H1 (cell line): ENCODE results near the gene RPL37. TPM values are rescaled to one million over a fixed set of nuclear protein-coding genes. Genes with fewer than 3 reads are reported as not detected.

Experiments used
- CTCF ChIA-PET: fragments of 300-600 bp; sonication (Branson Sonifier 250); formaldehyde crosslinking; loops from one replicate; lab custom pipeline; 2021; ENCODE audit not compliant: partially characterized antibody; lab: Charles Lee
- POLR2A ChIA-PET: fragments of 300-600 bp; sonication (Branson Sonifier 250); formaldehyde crosslinking; loops from one replicate; lab custom pipeline; 2021; ENCODE audit warnings: inconsistent platforms; ENCODE audit not compliant: partially characterized antibody; lab: Charles Lee
- DNase-seq, 2 experiments: peaks; one replicate each; pipeline versions ENCODE4 v3.0.0 to v3.0.0-alpha.2; 2010 to 2022; ENCODE audit warnings: low spot score in 2 of 2, low read depth in 1 of 2, mixed read lengths in 1 of 2
- FAIRE-seq: peaks from 2 replicates; lab custom pipeline; 2011; peaks lifted over from hg19 to GRCh38; lab: Jason Lieb, UNC
- H2AFZ ChIP-seq: 2 replicates; pipeline ENCODE4 v1.8.1; 2012; ENCODE audit warnings: low read length, inconsistent platforms
- H2AK5ac ChIP-seq: 2 replicates; pipeline ENCODE4 v1.6.1; 2013; ENCODE audit warnings: low read depth, low read length
- H2BK120ac ChIP-seq: replicated peaks from 2 replicates; pipeline ENCODE3; 2013; ENCODE audit warnings: low read depth, low read length, inconsistent platforms
- H2BK12ac ChIP-seq: 2 replicates; pipeline ENCODE4 v1.6.1; 2013; ENCODE audit warnings: low read depth, low read length
- H2BK15ac ChIP-seq: 2 replicates; pipeline ENCODE4 v1.6.1; 2013; ENCODE audit warnings: low read length
- H2BK20ac ChIP-seq: 2 replicates; pipeline ENCODE4 v1.6.1; 2013; ENCODE audit warnings: low read length
- H2BK5ac ChIP-seq: 2 replicates; pipeline ENCODE4 v1.6.1; 2013; ENCODE audit warnings: low read depth, low read length
- H3K14ac ChIP-seq: 2 replicates; pipeline ENCODE4 v1.6.1; 2013; ENCODE audit warnings: inconsistent platforms; ENCODE audit not compliant: insufficient read length
- H3K18ac ChIP-seq: 2 replicates; pipeline ENCODE4 v1.6.1; 2013; ENCODE audit warnings: low read length; ENCODE audit errors: extremely low read depth
- H3K23ac ChIP-seq: 2 replicates; pipeline ENCODE4 v1.6.1; 2013; ENCODE audit warnings: inconsistent platforms; ENCODE audit not compliant: insufficient read length
- H3K23me2 ChIP-seq: 2 replicates; pipeline ENCODE4 v1.6.1; 2013; ENCODE audit warnings: low read depth, low read length
- H3K27ac ChIP-seq: 2 replicates; pipeline ENCODE4 v1.6.1; 2011; ENCODE audit warnings: low read depth, low read length, inconsistent platforms
- H3K27me3 ChIP-seq, 4 experiments: replicated peaks in 1 of 4; 1 replicate in 1 of 4; 2 replicates in 3 of 4; pipeline versions ENCODE4 v1.6.1 to v1.8.1; 2011 to 2013; ENCODE audit warnings: low read length in 3 of 4, mild to moderate bottlenecking in 3 of 4, inconsistent platforms in 2 of 4, mixed read lengths in 2 of 4, moderate library complexity in 1 of 4; ENCODE audit not compliant: control insufficient read depth in 3 of 4, insufficient read depth in 3 of 4; ENCODE audit errors: extremely low read depth in 1 of 4
- H3K36me3 ChIP-seq, 4 experiments: 2 replicates each; pipeline versions ENCODE4 v1.6.1 to v1.8.1; 2011 to 2013; ENCODE audit warnings: mild to moderate bottlenecking in 4 of 4, low read length in 3 of 4, moderate library complexity in 2 of 4, control low read depth in 1 of 4, inconsistent platforms in 1 of 4; ENCODE audit not compliant: insufficient read depth in 4 of 4, control insufficient read depth in 2 of 4
- H3K4ac ChIP-seq: replicated peaks from 2 replicates; pipeline ENCODE3; 2013; ENCODE audit warnings: low read length, low read depth, mixed read lengths, inconsistent platforms; ENCODE audit not compliant: insufficient read length
- H3K4me1 ChIP-seq, 4 experiments: replicated peaks in 1 of 4; 1 replicate in 1 of 4; 2 replicates in 3 of 4; pipeline versions ENCODE4 v1.6.1 to v1.8.1; 2011 to 2013; ENCODE audit warnings: low read length in 3 of 4, inconsistent platforms in 2 of 4, mixed read lengths in 1 of 4; ENCODE audit not compliant: insufficient read depth in 4 of 4, control insufficient read depth in 3 of 4
- H3K4me2 ChIP-seq, 2 experiments: 2 replicates each; pipeline versions ENCODE4 v1.6.1 to v1.8.1; 2011 to 2013; ENCODE audit warnings: low read depth in 2 of 2, low read length in 2 of 2, control low read depth in 1 of 2, inconsistent platforms in 1 of 2, mild to moderate bottlenecking in 1 of 2; ENCODE audit not compliant: insufficient read depth in 1 of 2
- H3K4me3 ChIP-seq, 4 experiments: fragments of 200-600, 300-600 bp in 1 of 4; sonication (generic), shearing (Covaris generic), sonication (Bioruptor Twin) in 1 of 4; 2 replicates each; pipeline versions ENCODE4 v1.5.1 to v1.8.1; 2011 to 2016; ENCODE audit warnings: low read length in 4 of 4, low read depth in 3 of 4, control low read depth in 2 of 4, inconsistent platforms in 2 of 4, mild to moderate bottlenecking in 2 of 4, mixed read lengths in 1 of 4, moderate library complexity in 1 of 4; ENCODE audit not compliant: insufficient read depth in 2 of 4; ENCODE audit errors: extremely low read depth in 1 of 4
- H3K56ac ChIP-seq: replicated peaks from 2 replicates; pipeline ENCODE3; 2013; ENCODE audit warnings: low read depth, mild to moderate bottlenecking, mixed read lengths, low read length, inconsistent platforms; ENCODE audit not compliant: insufficient read length
- H3K79me1 ChIP-seq: 2 replicates; pipeline ENCODE4 v1.6.1; 2013; ENCODE audit warnings: low read depth, low read length, control low read depth
- H3K79me2 ChIP-seq, 2 experiments: 2 replicates each; pipeline versions ENCODE4 v1.6.1 to v1.8.1; 2012 to 2013; ENCODE audit warnings: low read length in 2 of 2, mild to moderate bottlenecking in 2 of 2, inconsistent platforms in 1 of 2; ENCODE audit not compliant: insufficient read depth in 2 of 2, control insufficient read depth in 1 of 2
- H3K9ac ChIP-seq, 4 experiments: replicated peaks in 1 of 4; 1 replicate in 1 of 4; 2 replicates in 3 of 4; pipeline versions ENCODE4 v1.6.1 to v1.8.1; 2011 to 2013; ENCODE audit warnings: low read depth in 3 of 4, low read length in 3 of 4, control low read depth in 2 of 4, mild to moderate bottlenecking in 2 of 4, moderate library complexity in 2 of 4, inconsistent platforms in 1 of 4; ENCODE audit errors: extremely low read depth in 1 of 4
- H3K9me3 ChIP-seq, 2 experiments: 2 replicates each; pipeline versions ENCODE4 v1.6.1 to v1.8.1; 2012 to 2013; ENCODE audit warnings: mild to moderate bottlenecking in 2 of 2, moderate library complexity in 2 of 2, control low read depth in 1 of 2, inconsistent platforms in 1 of 2, low read depth in 1 of 2, low read length in 1 of 2, mixed read lengths in 1 of 2; ENCODE audit not compliant: insufficient read depth in 2 of 2
- H4K20me1 ChIP-seq, 2 experiments: replicated peaks in 1 of 2; 2 replicates each; pipeline versions ENCODE3 to v1.8.1; 2011 to 2013; ENCODE audit warnings: inconsistent platforms in 2 of 2, low read length in 2 of 2, mild to moderate bottlenecking in 1 of 2; ENCODE audit not compliant: insufficient read depth in 2 of 2, control insufficient read depth in 1 of 2
- H4K5ac ChIP-seq: 2 replicates; pipeline ENCODE4 v1.6.1; 2013; ENCODE audit warnings: low read length, low read depth, mixed read lengths, inconsistent platforms; ENCODE audit not compliant: insufficient read length
- H4K8ac ChIP-seq: 2 replicates; pipeline ENCODE4 v1.8.0; 2013; ENCODE audit warnings: mild to moderate bottlenecking, moderate library complexity, low read length, inconsistent platforms; ENCODE audit not compliant: insufficient read depth; ENCODE audit errors: extremely low read depth
- H4K91ac ChIP-seq: replicated peaks from 2 replicates; pipeline ENCODE3; 2013; ENCODE audit warnings: low read length, mixed read lengths, inconsistent platforms; ENCODE audit not compliant: insufficient read length
- WGBS, 2 experiments: shearing (Covaris generic) in 1 of 2; methylation state at CpG; one replicate each; pipeline versions ENCODE4 v1.1.6 to v1.1.7; 2013 to 2015; ENCODE audit warnings: low lambda C conversion rate in 2 of 2, mixed read lengths in 2 of 2, inconsistent platforms in 1 of 2, low coverage in 1 of 2, missing lambda C conversion rate in 1 of 2; ENCODE audit not compliant: insufficient replicate concordance in 2 of 2, insufficient coverage in 1 of 2, insufficient read length in 1 of 2; ENCODE audit errors: extremely low coverage in 1 of 2, missing lambda C conversion rate in 1 of 2; 5-methylcytosine and 5-hydroxymethylcytosine counted together
- polyA plus RNA-seq, 7 experiments: library from polyadenylated mRNA; depleted of rRNA in 3 of 7; stranded (reverse) in 5 of 7; unstranded in 2 of 7; fragments of >200 nt in 5 of 7; fragments of 200-250 nt in 2 of 7; gene quantifications; 1 replicate in 5 of 7; 2 replicates in 1 of 7; 4 replicates in 1 of 7; pipeline versions ENCODE4 v1.2.1 to v1.2.3, GENCODE V29; 2011 to 2013; ENCODE audit warnings: missing spikeins in 2 of 7, mixed read lengths in 2 of 7
- total RNA-seq: library from RNA; stranded (reverse); fragmentation: NEBNext Ultra II Directional; extraction: Animal tissue kit (Norgen Biotek cat#: 25700); gene quantifications from 2 replicates; pipeline ENCODE4 v1.2.1, GENCODE V29; 2021

Gene RPL37
- total and polyA plus RNA-seq, 2 of the 8 experiments (the other 6 are each of a cell fraction or from before 2014, with no cell fraction given), result 467 to 1,534 TPM

DNA sequence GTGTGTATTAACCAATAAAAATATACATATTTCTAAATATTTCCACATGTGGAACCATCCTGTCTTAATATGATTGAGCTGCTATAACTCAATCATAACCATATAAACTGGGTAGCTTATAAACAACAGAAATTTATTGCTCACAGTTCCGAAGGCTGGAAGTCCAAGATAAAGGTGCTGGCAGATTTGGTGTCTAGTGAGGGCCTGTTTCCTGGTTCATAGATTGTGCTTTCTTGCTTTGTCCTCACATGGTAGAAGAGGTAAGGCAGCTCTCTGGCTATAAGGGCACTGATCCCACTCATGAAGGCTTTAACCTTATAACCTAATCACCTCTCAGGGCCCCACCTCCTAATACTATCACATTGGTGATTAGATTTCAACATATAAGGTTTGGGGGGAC, 22.9 kb downstream of the RPL37 start:
- Histone ChIP-seq H3K9ac (no peak overlapping the region), H2BK5ac (no peak overlapping the region)
- DNase-seq, result no peak

More for the DNA sequence above, 22.9 kb downstream of the RPL37 start:
- Histone ChIP-seq H2BK15ac (no peak overlapping the region), H4K5ac (no peak overlapping the region), H3K4me1 (peaks cover 0 to 6% (median 3%) of the 10 kb centered on the region in 4 experiments; a peak in 2 of 7 replicates), H3K9me3 (no peaks in the 10 kb centered on the region), H4K20me1 (no peaks in the 10 kb centered on the region), H4K91ac (no peak overlapping the region), H3K27ac (no peak overlapping the region), H3K36me3 (no peaks in the 10 kb centered on the region), H3K4me2 (no peak overlapping the region), H2AFZ (no peak overlapping the region), H2BK120ac (no peak overlapping the region), H3K27me3 (no peaks in the 10 kb centered on the region), H3K23ac (no peak overlapping the region), H3K79me1 (no peaks in the 10 kb centered on the region), H2BK12ac (no peak overlapping the region), H3K4ac (no peak overlapping the region), H2BK20ac (no peak overlapping the region), H3K18ac (no peak overlapping the region), H3K23me2 (no peaks in the 10 kb centered on the region), H3K4me3 (no peak overlapping the region), H2AK5ac (no peak overlapping the region), H3K56ac (no peak overlapping the region), H4K8ac (no peak overlapping the region), H3K79me2 (no peaks in the 10 kb centered on the region), H3K14ac (no peak overlapping the region)
- WGBS, 2 experiments, result 38% methylated on average over 1 of the region's 1 CpG; no CpG with 5 or more reads in 1 of the 2 experiments
- POLR2A ChIA-PET, result interaction anchor here (0.7 to 14.0 kb wide), 3 partner anchors 13 to 16 kb away, joined by 4 to 372 read pairs (median 5); partner anchors contain the start of genes PRKAA1 and RPL37
- no peak for FAIRE-seq
- CTCF ChIA-PET, result interaction anchor here (0.8 kb wide), 1 partner anchor 9 kb away, joined by 3 read pairs; no protein-coding TSS in a partner anchor
